Measurements from ENCODE around the gene SUFU.
A peak's percentile ranks its signal among the peaks of the same experiment; 100 is the strongest.

Gene SUFU

DNA sequence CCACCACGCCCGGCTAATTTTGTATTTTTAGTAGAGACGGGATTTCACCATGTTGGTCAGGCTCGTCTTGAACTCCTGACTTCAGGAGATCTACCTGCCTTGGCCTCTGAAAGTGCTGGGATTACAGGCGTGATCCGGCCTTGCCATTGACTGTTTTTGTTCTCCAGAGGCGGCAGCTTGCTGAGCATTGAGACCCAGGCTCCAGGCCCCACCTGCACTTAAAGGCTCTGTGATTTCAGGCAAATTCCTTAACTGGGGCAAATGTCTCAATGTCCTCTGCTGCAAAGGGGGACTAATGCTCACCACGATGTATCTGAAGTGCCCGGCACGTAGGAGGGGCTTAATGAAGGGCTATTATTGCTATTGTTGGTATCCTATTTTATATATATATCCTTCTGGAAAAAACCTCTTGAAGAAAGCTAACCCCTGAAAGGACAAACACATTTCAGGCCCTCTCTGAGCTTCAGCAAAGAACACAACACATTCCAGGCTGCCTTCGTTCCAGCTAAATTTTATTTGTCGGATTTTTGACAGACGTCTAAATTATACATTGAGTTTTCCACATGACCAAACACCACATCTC is 169.6 kb downstream of the SUFU start:
- DNase-seq (ENCODE audit: low spot score) = no peak
- Histone ChIP-seq H3K4me3 (peak overlapping the region; percentile 61), H3K27ac (peak overlapping the region; percentile 68 to 94)
- TF ChIP-seq, protein P1, sequence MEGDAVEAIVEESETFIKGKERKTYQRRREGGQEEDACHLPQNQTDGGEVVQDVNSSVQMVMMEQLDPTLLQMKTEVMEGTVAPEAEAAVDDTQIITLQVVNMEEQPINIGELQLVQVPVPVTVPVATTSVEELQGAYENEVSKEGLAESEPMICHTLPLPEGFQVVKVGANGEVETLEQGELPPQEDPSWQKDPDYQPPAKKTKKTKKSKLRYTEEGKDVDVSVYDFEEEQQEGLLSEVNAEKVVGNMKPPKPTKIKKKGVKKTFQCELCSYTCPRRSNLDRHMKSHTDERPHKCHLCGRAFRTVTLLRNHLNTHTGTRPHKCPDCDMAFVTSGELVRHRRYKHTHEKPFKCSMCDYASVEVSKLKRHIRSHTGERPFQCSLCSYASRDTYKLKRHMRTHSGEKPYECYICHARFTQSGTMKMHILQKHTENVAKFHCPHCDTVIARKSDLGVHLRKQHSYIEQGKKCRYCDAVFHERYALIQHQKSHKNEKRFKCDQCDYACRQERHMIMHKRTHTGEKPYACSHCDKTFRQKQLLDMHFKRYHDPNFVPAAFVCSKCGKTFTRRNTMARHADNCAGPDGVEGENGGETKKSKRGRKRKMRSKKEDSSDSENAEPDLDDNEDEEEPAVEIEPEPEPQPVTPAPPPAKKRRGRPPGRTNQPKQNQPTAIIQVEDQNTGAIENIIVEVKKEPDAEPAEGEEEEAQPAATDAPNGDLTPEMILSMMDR (IDR thresholded peaks at IDR 0.05) = no peak

- H3K4me3 ChIP-seq = peak overlapping the region; percentile 61
- peak; percentile 89 for DNase-seq (ENCODE audit: low spot score)
Observed at GRCh38 chr10:102673819-102674511, 170.2 kb downstream of the SUFU start.

DNA sequence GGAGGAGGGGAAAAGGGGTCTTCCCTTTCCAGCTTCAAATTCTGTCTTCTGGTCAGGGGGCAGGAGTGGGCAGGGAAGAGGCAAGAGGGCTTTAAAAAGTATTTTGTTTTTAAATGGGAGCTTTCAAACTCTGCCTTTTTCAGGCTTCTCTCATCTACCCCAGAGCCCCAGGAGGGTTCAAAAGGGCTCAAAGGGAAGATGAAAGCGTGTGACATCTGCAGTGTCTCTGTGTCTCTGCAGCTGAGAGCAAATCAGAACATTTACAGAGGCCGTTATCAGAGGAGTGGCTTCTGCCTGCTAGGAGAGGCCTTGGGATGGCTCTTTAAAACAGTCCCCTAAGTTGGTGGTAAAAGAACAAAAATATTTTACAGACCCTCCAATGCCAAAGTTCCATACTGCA is 170.8 kb downstream of the SUFU start:
- Histone ChIP-seq H3K4me3 (peak overlapping the region; percentile 61), H3K27ac (peak overlapping the region; percentile 68 to 94)
- DNase-seq (ENCODE audit: low spot score) = no peak
- TF ChIP-seq, protein P1 (IDR thresholded peaks at IDR 0.05) = no peak

More at GRCh38 chr10:102673819-102674511, 170.2 kb downstream of the SUFU start:
- H3K27ac ChIP-seq = peak overlapping the region; percentile 68 to 94
- TF ChIP-seq, protein P1 (IDR thresholded peaks at IDR 0.05) = no peak

- TF ChIP-seq, protein P1 (IDR thresholded peaks at IDR 0.05) = no peak
- Histone ChIP-seq H3K4me3 (peak overlapping the region; percentile 33), H3K27ac (peak overlapping the region; percentile 68 to 94)
- no peak for DNase-seq (ENCODE audit: low spot score)
Observed at GRCh38 chr10:102675011-102675665, 171.4 kb downstream of the SUFU start.

- peak overlapping the region; percentile 33 for H3K4me3 ChIP-seq
- peak overlapping the region; percentile 68 to 94 for H3K27ac ChIP-seq
- peak; percentile 73 for DNase-seq (ENCODE audit: low spot score)
- TF ChIP-seq, protein P1 (IDR thresholded peaks at IDR 0.05) = no peak
Observed at GRCh38 chr10:102675666-102676533, 172.1 kb downstream of the SUFU start.

DNA sequence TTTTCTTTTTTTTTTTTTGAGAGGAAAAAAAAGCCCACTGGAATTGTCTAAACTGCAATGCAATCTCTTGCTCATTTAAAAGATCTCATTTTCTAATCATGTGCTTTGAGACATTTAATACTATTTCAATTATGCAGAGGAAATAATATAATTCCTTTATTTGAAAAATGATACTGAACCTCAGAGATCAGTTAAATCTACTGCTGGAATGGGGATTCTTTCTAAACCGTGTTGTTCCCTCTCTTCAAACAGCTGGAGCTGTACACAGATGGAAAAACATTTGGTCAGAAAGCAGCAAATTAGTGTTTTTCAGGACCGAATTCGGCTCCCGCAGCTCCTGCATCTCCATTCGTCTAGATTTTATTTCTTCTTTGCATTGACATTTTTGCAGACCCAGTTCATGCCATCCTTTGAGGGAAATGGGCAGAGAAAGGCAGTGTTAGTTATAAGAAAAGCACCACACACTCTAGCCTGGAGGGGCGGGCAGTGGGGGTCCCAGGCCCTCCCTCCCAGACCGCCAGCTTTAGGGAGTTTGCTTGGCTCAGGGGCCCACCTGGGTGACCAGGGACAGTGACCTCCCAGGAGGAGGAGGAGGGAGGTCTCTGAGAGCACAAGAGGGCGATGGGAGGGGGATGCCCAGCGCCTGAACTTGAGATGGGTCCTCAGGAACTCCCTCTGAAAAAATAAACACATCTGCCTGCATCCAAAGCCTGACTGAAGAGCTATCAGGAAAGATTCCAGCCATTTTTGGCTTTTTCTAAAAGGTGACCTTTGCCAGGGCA is 173.0 kb downstream of the SUFU start:
- no peak for DNase-seq (ENCODE audit: low spot score)
- TF ChIP-seq, protein P1 (IDR thresholded peaks at IDR 0.05) = no peak
- Histone ChIP-seq H3K4me3 (no peak overlapping the region), H3K27ac (peak overlapping the region in 1 of 2 donors; percentile 28)
